Brain microvascular endothelial cell (primary cell): ENCODE data around the gene KRTAP5-10.
"Not testable (repeated sequence)": the region's sequence is repeated elsewhere in the genome, so short reads cannot be mapped to it uniquely, and the experiment has no call there.

Experiments
- DNase-seq: peaks from one replicate; pipeline ENCODE4 v3.0.0-alpha.2; 2020
- H3K27ac ChIP-seq: fragments of 250-450 bp; sonication (Bioruptor Pico); 2 replicates; pipeline ENCODE4 v1.5.1; 2020; ENCODE audit warnings: mild to moderate bottlenecking, moderate library complexity
- H3K27me3 ChIP-seq: fragments of 250-450 bp; sonication (Bioruptor Pico); replicated peaks from 2 replicates; pipeline ENCODE4 v1.5.1; 2020; ENCODE audit warnings: mild to moderate bottlenecking
- H3K36me3 ChIP-seq: fragments of 250-450 bp; sonication (Bioruptor Pico); replicated peaks from 2 replicates; pipeline ENCODE4 v1.5.1; 2020; ENCODE audit warnings: mild to moderate bottlenecking
- H3K4me3 ChIP-seq: 2 replicates; pipeline ENCODE4 v1.5.1; 2011; ENCODE audit warnings: low read depth, mild to moderate bottlenecking, control low read depth, low read length, moderate library complexity
- in situ Hi-C: cut with HindIII; loops from 2 replicates; pipeline ENCODE4 v1.10.0; 2017; ENCODE audit warnings: low sequenced_read_pairs, low pct_ligation_motif_present
- TF ChIP-seq, protein P1 (sequence below): IDR thresholded peaks from 2 replicates; pipeline ENCODE4 v1.5.1; 2011; ENCODE audit warnings: low read depth, mild to moderate bottlenecking, moderate library complexity, low read length, control low read depth, inconsistent platforms; ENCODE audit errors: missing control alignments

KRTAP5-10 gene

DNA sequence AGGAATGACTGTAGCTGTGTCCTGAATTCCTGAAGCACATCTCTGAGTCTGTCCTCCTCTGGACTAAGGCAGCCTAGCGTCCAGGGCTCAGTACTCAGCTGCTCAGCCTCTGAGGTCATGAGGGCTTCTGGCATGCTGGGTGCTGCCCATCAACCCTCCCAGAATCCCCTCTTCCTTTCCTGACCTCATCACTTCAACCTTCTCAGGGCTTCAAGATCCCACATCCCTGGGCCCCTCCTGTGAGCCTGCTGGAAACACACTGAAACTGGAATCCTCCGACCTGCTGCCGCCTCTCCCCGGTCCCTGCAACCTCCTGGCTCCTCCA is 26.7 kb upstream of the KRTAP5-10 start:
- TF ChIP-seq, protein P1, sequence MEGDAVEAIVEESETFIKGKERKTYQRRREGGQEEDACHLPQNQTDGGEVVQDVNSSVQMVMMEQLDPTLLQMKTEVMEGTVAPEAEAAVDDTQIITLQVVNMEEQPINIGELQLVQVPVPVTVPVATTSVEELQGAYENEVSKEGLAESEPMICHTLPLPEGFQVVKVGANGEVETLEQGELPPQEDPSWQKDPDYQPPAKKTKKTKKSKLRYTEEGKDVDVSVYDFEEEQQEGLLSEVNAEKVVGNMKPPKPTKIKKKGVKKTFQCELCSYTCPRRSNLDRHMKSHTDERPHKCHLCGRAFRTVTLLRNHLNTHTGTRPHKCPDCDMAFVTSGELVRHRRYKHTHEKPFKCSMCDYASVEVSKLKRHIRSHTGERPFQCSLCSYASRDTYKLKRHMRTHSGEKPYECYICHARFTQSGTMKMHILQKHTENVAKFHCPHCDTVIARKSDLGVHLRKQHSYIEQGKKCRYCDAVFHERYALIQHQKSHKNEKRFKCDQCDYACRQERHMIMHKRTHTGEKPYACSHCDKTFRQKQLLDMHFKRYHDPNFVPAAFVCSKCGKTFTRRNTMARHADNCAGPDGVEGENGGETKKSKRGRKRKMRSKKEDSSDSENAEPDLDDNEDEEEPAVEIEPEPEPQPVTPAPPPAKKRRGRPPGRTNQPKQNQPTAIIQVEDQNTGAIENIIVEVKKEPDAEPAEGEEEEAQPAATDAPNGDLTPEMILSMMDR: no peak
- in situ Hi-C loops: no loop called here
- H3K27ac ChIP-seq: no peak overlapping the region

DNA sequence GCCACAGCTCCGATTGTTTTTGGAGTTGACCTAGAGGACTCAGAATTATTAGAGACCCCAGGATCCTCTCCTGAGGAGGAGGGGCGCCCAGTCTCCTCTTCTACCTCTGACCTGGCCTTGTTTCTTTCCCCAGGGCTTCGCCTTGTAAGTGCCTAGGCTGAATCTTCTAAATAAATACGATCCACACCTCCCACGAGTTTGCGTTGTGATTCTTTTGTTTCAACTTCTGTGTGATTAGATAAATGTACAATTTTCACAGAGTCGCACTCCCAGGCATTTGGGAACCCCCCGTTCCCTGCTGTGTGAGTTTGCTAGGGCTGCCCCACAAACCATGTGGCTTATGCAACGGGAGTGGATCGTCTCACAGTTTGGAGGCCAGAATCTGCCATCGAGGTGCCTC is 26.3 kb upstream of the KRTAP5-10 start:
- no peak for DNase-seq
- in situ Hi-C loops: no loop called here
- Histone ChIP-seq H3K4me3 (no peak overlapping the region), H3K36me3 (no peaks in the 10 kb centered on the region), H3K27ac (no peak overlapping the region), H3K27me3 (no peaks in the 10 kb centered on the region)
- TF ChIP-seq, protein P1: no peak

More for the DNA sequence above, 26.7 kb upstream of the KRTAP5-10 start:
- no peak for DNase-seq
- Histone ChIP-seq H3K27me3 (no peaks in the 10 kb centered on the region), H3K4me3 (no peak overlapping the region), H3K36me3 (no peaks in the 10 kb centered on the region)

DNA sequence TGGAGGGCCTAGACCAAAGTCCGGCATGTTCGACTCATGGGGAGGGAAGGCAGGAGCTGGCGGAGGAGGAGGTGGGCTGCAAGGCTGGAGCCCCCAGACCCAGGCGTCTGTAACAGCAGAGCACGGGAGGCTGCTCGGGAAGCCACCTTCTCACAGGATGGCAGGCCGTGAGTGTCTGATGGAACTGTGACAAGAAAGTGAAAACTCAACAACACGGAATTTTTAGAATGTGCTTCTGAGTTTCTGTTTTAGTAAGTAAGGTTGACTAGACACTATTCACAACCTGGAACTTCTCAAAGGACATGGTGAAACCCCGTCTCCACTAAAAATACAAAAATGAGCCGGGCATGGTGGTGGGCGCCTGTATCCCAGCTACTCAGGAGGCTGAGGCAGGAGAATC is 25.4 kb upstream of the KRTAP5-10 start:
- DNase-seq, H3K27me3 ChIP-seq, H3K27ac ChIP-seq, in situ Hi-C loops, H3K4me3 ChIP-seq, H3K36me3 ChIP-seq: not testable (repeated sequence)

DNA sequence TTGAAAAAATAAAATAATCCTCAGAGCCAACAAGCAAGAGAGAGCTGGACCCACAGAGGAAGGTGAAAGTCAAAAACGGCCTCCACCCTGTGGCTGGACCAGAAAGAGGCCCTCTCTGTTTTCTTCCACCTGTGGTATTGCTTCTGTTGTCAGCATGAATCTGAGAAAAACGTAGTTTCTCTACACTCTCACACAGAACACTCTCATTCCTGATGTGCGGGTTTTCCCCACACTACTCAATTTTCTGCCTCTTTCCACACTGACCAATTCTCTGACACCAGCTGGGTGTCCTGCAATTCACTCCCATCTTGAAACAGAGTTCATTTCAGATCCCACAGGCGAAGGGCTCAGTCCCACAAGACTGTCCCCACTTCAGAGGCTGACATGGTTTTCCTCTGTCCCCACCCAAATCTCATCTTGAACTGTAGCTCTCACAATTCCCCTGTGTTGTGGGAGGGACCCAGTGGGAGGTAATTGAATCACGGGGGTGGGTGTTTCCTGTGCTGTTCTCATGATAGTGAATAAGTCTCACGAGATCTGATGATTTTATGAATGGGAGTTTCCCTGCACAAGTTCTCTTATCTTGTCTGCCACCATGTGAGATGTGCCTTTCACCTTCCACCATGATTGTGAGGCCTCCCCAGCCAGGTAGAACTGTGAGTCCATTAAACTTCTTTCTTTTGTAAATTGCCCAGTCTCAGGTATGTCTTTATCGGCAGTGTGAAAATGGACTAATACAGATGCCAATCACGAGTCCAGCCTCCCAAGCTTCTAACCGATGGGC is 24.6 kb upstream of the KRTAP5-10 start:
- H3K27me3 ChIP-seq, H3K4me3 ChIP-seq, in situ Hi-C loops, H3K27ac ChIP-seq, DNase-seq, H3K36me3 ChIP-seq: not testable (repeated sequence)

DNA sequence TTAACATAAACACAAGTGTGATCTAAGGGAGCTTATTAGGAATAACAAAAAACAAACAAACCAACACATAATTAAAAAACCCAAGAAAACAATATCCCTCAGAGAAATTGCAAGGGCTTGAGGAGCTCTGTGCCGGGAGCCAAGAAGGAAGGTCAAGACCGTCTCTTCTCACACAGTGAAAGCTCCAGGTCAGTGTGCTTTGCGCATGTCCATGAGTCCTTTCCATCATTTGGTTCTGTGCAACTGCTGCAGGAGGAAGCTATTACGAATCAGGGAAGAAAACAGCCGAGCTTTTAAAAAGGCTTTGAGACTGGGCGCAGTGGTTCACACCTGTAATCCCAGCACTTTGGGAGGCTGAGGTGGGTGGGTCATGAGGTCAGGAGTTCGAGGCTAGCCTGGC is 23.0 kb upstream of the KRTAP5-10 start:
- TF ChIP-seq, protein P1: no peak

DNA sequence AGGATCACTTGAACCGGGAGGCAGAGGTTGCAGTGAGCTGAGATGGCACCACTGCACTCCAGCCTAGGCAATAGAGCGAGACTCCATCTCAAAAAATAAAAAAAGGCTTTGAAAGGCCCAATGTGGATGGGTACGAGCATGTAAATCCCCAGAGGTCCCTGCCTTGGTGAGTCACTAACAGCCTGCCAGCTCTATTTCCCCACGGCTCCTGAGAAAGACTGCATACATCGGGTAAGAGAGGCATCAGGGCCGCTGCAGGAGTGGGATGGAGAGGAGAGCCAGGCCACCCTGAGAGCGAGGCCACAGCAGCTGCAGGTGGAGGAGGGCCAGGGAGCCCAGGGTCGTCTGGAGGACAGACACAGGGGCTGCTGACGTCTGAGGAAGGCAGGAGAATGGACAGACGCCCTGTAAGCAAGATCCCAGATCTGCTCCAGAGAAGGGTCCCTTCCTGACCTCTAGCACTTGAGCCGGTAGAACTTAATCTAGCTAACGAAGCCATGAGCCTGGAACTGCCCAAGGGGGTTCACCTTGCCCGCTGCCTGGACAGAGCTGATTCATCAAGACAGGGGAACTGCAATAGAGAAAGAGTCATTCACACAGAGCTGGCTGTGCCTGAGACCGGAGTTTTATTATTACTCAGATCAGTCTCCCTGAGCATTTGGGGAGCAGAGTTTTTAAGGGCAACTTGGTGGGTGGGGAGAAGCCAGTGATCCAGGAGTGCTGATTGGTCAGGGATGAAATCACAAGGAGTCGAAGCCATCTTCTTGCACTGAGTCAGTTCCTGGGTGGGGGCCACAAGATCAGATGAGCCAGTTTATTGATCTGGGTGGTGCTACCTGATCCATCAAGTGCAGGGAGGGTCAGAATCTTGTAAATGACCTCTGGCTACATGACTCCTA is 22.2 kb upstream of the KRTAP5-10 start:
- Histone ChIP-seq H3K36me3 (no peaks in the 10 kb centered on the region), H3K27ac (no peak overlapping the region), H3K4me3 (no peak overlapping the region), H3K27me3 (no peaks in the 10 kb centered on the region)
- TF ChIP-seq, protein P1: no peak
- no peak for DNase-seq
- in situ Hi-C loops: no loop called here

More for the DNA sequence above, 23.0 kb upstream of the KRTAP5-10 start:
- Histone ChIP-seq H3K27ac (no peak overlapping the region), H3K4me3 (no peak overlapping the region), H3K27me3 (no peaks in the 10 kb centered on the region), H3K36me3 (no peaks in the 10 kb centered on the region)
- in situ Hi-C loops: no loop called here
- no peak for DNase-seq
